Skeletal muscle satellite cell (primary cell): ENCODE results near the gene RILPL1.
"Not testable (repeated sequence)": the region's sequence is repeated elsewhere in the genome, so short reads cannot be mapped to it uniquely, and the experiment has no call there.

Experiments used
- H3K27me3 ChIP-seq: 2 replicates; pipeline ENCODE4 v1.7.0; 2013; ENCODE audit warnings: low read length; ENCODE audit not compliant: control insufficient read depth, insufficient read depth
- H3K36me3 ChIP-seq: 2 replicates; pipeline ENCODE4 v1.7.0; 2013; ENCODE audit warnings: mild to moderate bottlenecking, control low read depth, low read length; ENCODE audit not compliant: insufficient read depth
- H3K4me1 ChIP-seq: 2 replicates; pipeline ENCODE4 v1.7.0; 2013; ENCODE audit warnings: low read length; ENCODE audit not compliant: control insufficient read depth, insufficient read depth
- H3K4me2 ChIP-seq: 2 replicates; pipeline ENCODE4 v1.7.0; 2013; ENCODE audit warnings: mild to moderate bottlenecking, low read length
- H3K4me3 ChIP-seq: 2 replicates; pipeline ENCODE4 v1.7.0; 2013; ENCODE audit warnings: low read length
- H3K9ac ChIP-seq: 2 replicates; pipeline ENCODE4 v1.7.0; 2013; ENCODE audit warnings: mild to moderate bottlenecking, low read depth, low read length, moderate library complexity
- H3K9me3 ChIP-seq: replicated peaks from 2 replicates; pipeline ENCODE4 v1.7.0; 2013; ENCODE audit warnings: mild to moderate bottlenecking, control low read depth, low read length

Gene RILPL1

DNA sequence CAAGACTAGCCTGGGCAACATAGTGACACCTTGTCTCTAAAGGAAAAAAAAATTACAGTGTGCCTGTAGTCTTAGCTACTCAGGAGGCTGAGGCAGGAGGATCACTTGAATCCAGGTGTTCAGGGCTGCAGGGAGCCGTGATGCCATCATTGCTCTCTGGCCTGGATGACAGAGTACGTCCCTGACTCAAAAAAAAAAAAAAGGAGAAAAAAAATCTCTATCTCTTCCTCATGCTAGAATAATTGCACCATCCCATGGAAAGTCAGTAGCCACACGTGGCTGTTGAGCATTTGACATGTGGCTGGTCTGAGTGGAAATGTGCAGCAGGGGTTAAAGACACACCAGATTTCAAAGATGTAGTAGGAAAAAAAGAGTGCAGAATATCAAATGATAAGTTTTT, 3.8 kb downstream of the RILPL1 start:
- Histone ChIP-seq H3K36me3 (peaks cover 21% of the 10 kb centered on the region), H3K4me2 (no peak overlapping the region), H3K27me3 (no peaks in the 10 kb centered on the region), H3K4me3 (no peak overlapping the region), H3K9ac (no peak overlapping the region), H3K9me3 (no peaks in the 10 kb centered on the region), H3K4me1 (peaks cover 25% of the 10 kb centered on the region)

DNA sequence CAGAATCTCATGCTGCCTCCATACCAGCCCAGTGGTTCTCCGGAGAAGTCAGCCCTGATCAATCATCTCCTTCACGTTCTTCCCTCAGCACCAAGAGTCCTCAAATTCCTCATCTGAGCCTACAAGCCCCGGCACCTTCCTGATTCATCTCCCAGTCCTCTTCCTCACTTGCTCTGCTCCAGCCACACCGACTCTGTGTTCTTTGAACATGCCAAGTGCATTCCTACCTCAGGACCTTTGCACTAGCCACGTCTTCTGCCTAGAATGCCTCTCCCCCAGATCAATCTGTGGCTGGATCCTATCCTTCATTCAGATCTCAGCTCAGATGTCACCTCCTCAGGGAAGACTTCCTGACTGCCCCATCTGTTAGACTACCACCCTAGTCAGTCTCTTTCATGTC, 4.7 kb downstream of the RILPL1 start:
- Histone ChIP-seq H3K36me3 (peaks cover 29% of the 10 kb centered on the region), H3K4me1 (peaks cover 20% of the 10 kb centered on the region), H3K4me2 (no peak overlapping the region), H3K9me3 (no peaks in the 10 kb centered on the region), H3K27me3 (no peaks in the 10 kb centered on the region), H3K9ac (no peak overlapping the region), H3K4me3 (no peak overlapping the region)

DNA sequence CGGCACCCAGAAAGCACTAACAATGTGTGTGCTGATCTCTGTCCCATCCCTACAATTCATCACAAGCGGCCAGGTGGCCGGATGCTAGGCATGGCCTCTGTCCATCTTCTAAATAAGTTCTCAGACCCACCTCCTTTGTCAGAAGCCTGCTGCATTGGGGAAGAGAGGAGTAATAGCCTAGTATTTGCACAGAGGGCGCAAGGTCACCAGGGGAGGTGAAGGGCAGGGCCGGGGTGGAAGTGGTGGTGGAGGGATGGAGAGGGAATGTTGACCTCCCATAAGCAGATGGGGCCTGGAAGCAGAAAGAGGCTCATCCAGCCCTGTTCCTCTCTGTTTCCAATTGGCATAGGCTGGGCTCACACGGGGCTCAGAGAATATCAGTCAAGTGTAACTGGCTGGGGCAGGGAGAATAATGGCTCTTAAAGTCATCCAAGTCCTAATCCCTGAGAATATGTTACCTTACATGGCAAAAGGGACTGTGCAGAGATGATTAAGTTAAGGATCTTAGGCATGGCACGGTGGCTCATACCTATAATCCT, 6.9 kb downstream of the RILPL1 start:
- Histone ChIP-seq H3K36me3 (peaks cover 44% of the 10 kb centered on the region), H3K4me2 (no peak overlapping the region)

DNA sequence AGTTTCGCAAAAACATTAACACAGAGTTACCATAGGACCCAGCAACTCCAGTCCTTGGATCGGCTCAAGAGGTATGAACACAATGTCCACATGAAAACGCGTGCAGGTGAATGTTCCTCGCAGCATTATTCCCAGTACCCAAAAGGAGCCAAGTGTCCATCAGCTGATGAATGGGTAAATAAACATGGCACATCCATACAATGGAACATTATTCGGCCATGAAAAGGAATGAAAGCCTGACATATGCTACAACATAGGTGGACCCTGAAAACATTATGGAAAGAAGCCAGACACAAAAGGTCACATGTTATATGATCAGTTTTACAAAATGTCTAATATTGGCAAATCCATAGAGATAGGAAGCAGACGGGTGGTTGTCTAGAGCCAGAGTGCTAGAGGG, 9.1 kb downstream of the RILPL1 start:
- H3K4me3 ChIP-seq = no peak overlapping the region
- H3K9ac ChIP-seq = no peak overlapping the region
- no peaks in the 10 kb centered on the region for H3K27me3 ChIP-seq
- H3K4me1 ChIP-seq = peaks cover 7% of the 10 kb centered on the region
- peaks cover 34% of the 10 kb centered on the region for H3K36me3 ChIP-seq
- no peak overlapping the region for H3K4me2 ChIP-seq
- H3K9me3 ChIP-seq = no peaks in the 10 kb centered on the region

More for the DNA sequence above, 6.9 kb downstream of the RILPL1 start:
- peaks cover 7% of the 10 kb centered on the region for H3K4me1 ChIP-seq
- H3K9ac ChIP-seq = no peak overlapping the region
- no peaks in the 10 kb centered on the region for H3K27me3 ChIP-seq
- H3K9me3 ChIP-seq = no peaks in the 10 kb centered on the region
- H3K4me3 ChIP-seq = no peak overlapping the region

DNA sequence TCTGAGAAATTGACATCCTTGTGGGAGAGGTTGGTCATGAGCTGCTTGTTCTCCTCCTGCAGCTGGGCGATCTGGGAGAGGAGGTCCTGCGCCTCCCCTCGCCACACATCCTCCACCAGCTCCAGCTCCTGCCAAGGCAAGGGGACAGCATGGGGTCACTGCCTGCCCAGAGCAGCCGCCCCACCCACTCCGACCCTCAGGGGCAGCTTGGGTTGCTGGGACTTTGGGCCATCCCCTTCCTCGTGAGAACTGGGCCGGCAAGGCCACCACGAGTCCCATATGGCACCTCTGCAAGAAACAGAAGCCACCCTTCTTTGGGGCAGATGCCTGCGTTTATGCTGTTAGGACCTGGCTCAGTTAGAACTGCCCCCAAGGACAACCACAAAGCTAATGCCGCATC, 10.0 kb downstream of the RILPL1 start:
- no peak overlapping the region for H3K9ac ChIP-seq
- no peaks in the 10 kb centered on the region for H3K9me3 ChIP-seq
- no peak overlapping the region for H3K4me2 ChIP-seq
- H3K36me3 ChIP-seq = peaks cover 34% of the 10 kb centered on the region
- H3K27me3 ChIP-seq = no peaks in the 10 kb centered on the region
- H3K4me3 ChIP-seq = no peak overlapping the region
- peaks cover 11% of the 10 kb centered on the region for H3K4me1 ChIP-seq

DNA sequence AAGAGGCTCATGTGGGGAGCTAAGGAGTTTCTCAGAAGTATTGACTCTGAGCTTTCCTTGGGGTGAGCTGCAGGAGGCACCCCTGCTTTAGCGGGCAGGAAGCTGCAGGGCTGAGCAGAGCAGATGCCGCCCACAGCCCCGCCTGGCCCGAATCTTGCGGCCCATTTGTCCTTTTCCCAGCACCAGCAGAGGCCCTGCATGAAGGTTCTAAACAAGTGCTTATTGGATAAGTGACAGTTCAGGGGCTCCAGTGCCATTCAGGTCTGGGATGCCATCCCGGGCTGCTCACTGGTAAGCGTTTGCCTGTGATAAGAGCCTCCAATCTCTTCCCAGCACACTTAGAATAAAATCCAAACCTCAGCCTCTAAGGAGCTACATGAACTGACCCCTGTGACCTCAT, 11.4 kb downstream of the RILPL1 start:
- Histone ChIP-seq H3K4me1 (peaks cover 11% of the 10 kb centered on the region), H3K9ac (no peak overlapping the region), H3K27me3 (no peaks in the 10 kb centered on the region), H3K4me2 (no peak overlapping the region), H3K9me3 (no peaks in the 10 kb centered on the region), H3K4me3 (no peak overlapping the region), H3K36me3 (peaks cover 45% of the 10 kb centered on the region)

DNA sequence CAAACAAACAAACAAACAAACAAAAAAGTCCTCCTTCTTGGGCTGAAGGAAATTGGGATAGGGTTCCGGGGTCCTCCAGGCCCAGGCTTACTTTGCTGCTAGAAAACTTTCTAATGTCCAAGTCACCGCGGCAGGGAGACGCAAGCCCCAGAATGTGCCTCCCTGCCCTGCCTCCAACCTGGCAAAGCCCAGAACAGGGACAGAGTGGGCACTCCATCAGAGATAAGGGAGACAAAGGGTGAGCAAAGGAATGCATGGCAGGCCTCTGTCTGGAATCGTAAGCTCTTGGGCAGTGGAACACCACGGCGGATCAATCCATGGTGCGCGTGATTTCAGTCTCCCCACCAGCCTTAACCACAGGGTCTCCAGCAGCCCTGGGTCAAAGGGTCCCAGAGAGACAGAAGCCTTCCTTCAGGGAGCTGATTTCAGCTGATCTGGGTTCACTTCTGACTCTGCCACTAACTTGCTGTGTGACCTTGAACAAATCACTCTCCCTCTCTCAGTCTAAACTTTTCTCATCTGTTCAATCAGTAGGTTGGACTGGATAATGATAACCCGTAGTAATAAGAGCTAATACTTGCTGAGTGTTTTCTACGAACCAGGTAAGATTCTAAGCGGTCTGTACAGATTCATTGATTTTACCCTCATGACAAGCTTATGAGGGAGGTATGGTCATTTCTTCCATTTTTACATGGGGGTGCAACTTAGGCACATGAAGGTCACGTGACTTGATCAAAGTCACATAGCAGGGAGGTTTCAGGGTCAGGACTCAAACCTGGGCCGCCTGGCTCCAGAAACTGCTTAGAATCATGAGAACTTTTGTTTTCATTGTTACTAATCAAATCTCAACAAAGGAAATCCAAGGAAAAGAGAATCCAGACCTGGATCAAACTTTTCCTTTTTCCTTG, 12.7 kb downstream of the RILPL1 start:
- H3K9ac ChIP-seq = no peak overlapping the region

DNA sequence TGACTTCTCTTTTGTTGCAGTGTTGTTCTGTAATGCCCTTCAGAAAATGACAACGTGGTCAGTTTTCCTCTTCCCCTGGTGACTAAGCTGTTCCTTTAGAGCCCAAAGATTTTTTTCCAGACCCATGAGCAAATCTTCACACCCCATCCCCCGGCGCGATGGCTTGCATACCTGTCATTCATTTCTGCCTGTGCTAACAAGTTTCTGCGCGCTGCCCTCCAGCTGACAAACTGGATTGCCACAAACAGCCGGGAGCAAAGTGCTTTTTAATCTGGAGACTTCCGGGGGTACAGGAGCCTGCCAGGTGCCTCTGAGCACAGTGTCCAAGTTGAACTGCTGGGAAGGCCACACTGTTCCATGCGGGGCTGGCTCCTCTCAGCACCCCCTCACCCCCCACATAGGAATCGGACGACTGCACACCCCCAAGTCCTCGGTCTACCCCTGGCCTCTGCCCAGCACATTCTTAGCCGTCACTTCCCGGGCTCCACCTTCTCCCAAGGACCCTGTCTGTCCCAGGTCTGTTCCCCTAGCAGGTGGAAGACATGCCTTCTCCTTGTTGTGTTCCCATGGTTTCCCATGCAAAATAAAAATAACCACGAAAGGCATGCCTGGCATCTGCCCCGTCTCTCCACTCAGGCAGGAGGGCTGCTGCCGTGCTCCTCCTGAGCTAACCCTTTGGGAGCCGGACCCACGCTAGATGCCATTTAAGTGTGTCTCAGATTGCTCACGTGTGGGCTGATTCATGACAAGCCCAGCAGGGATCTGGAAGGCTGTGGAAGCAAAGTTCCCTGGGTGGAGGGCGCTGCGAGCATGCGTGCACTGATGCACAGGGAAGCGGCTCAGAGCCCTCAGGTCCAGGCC, 14.1 kb downstream of the RILPL1 start:
- Histone ChIP-seq H3K9me3 (no peaks in the 10 kb centered on the region), H3K36me3 (peaks cover 53% of the 10 kb centered on the region), H3K4me2 (no peak overlapping the region), H3K4me1 (peaks cover 11% of the 10 kb centered on the region), H3K4me3 (no peak overlapping the region), H3K9ac (peak overlapping the region; percentile 31), H3K27me3 (no peaks in the 10 kb centered on the region)

More for the DNA sequence above, 12.7 kb downstream of the RILPL1 start:
- no peak overlapping the region for H3K4me2 ChIP-seq
- no peak overlapping the region for H3K4me3 ChIP-seq
- H3K27me3 ChIP-seq = no peaks in the 10 kb centered on the region
- no peaks in the 10 kb centered on the region for H3K9me3 ChIP-seq
- peaks cover 56% of the 10 kb centered on the region for H3K36me3 ChIP-seq
- H3K4me1 ChIP-seq = peaks cover 11% of the 10 kb centered on the region

DNA sequence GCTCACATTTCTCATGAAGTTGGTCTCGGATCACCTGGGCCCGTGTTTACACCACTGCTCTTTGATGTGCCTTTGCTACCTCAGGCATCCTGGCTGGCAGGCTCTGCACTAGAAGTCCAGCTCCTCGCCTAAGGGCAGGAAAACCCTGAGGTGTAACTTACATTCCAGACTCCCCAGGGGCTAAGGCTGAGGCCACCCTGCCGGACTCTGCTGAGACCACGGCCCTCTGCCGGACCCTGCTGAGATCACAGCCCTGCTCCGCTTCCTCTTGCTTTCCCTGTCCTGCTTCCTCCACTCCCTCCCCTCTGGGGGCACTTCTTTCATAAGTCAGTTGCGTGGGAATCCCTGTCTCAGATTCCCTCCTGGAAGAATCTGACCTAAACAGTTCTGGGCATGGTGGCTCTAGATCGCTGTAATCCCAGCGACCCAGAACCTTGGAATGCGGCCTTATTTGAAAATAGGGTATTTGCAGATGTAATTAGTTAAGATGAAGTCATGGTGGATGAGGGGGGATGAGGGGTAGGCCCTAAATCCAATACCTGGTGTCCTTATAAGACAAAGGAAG, 17.2 kb downstream of the RILPL1 start:
- H3K36me3 ChIP-seq = peaks cover 42% of the 10 kb centered on the region
- peaks cover 11% of the 10 kb centered on the region for H3K4me1 ChIP-seq
- no peak overlapping the region for H3K4me3 ChIP-seq
- H3K4me2 ChIP-seq = no peak overlapping the region
- no peaks in the 10 kb centered on the region for H3K9me3 ChIP-seq
- no peaks in the 10 kb centered on the region for H3K27me3 ChIP-seq
- no peak overlapping the region for H3K9ac ChIP-seq

DNA sequence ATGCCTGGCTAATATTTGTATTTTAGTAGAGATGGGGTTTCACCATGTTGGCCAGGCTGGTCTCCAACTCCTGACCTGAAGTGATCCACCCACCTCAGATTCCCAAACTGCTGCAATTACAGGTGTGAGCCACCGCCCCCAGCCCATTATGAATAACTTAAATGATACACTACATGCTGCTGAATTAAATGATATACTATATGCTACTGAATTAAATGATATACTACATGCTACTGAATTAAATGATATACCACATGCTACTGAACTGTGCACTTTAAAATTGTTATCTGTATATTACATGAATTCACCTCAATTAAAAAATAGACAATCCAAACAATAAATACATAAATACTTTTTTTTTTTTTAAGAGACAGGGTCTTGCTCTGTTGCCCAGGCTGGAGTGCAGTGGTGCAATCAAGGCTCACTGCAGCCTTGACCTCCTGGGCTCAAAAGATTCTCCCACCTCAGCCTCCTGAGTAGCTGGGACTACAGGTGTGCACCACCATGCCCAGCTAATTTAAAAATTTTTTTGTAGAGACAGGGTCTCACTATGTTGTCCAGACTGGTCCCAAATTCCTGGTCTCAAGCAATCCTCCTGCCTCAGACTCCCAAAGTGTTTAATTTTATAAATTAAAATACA, 18.8 kb downstream of the RILPL1 start:
- H3K27me3 ChIP-seq, H3K4me2 ChIP-seq, H3K9ac ChIP-seq, H3K4me3 ChIP-seq, H3K4me1 ChIP-seq, H3K9me3 ChIP-seq: not testable (repeated sequence)
- peaks cover 46% of the 10 kb centered on the region for H3K36me3 ChIP-seq

DNA sequence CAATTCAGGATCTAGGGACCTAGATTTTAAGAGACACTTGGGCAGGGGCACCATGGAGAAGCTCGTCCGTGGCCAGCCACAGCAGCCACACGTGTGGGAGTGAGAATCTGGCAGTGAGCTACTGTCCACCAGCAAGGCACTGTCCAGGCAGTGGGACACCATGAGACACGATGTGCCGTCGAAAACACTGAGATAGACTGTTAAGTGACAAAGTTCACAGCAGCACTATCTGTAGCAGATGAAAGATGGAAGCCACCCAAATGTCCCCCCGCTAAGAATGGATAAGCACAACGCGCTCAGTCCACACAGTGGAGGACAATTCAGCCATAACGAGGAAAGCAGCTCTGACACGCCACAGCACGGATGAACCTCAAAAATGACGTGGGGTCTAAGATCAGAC, 19.7 kb downstream of the RILPL1 start:
- Histone ChIP-seq H3K27me3 (no peaks in the 10 kb centered on the region), H3K4me2 (no peak overlapping the region), H3K9ac (no peak overlapping the region), H3K4me1 (no peaks in the 10 kb centered on the region), H3K36me3 (peaks cover 45% of the 10 kb centered on the region), H3K4me3 (no peak overlapping the region), H3K9me3 (no peaks in the 10 kb centered on the region)
